A549 treated with AZD9567 at 1 μM for 4 hours (cell line): Measurements from ENCODE around the gene PIM1. TPM values are rescaled to one million over a fixed set of nuclear protein-coding genes. Genes with fewer than 3 reads are reported as not detected.

ENCODE experiments used
- total RNA-seq: library from RNA; stranded (reverse); fragments of 200-300 nt; extraction: Qiagen RNA extraction; gene quantifications from 5 replicates; pipeline ENCODE4 v1.2.3, GENCODE V29; 2022; ENCODE audit not compliant: insufficient read depth

The PIM1 gene
- 8.0 to 13.8 TPM (median 12.6 TPM) in 5 replicates for total RNA-seq

GRCh38 chr6:37169496-37170272, at the start of gene PIM1:
PIM1 (plus strand) TSS chr6:37170152; CDS start chr6:37170576, 424 bp downstream.

Other genes starting within 250 kb of the PIM1 start
- gene PI16, start 215.4 kb upstream of the PIM1 start, total RNA-seq, result not detected in 5 replicates
- 128 to 142 TPM (median 131 TPM) in 5 replicates for gene MTCH1, start 184.0 kb upstream of the PIM1 start, total RNA-seq
- gene FGD2, start 164.5 kb upstream of the PIM1 start, total RNA-seq, result not detected in 5 replicates
- 4.7 to 5.7 TPM (median 5.4 TPM) in 5 replicates for gene TBC1D22B, start 87.6 kb downstream of the PIM1 start, total RNA-seq
- 0.54 to 1.0 TPM (median 0.59 TPM) in 4 of 5 replicates, not detected in the other for gene TMEM217, start 88.0 kb downstream of the PIM1 start, total RNA-seq
- 21.1 to 33.5 TPM (median 25.1 TPM) in 5 replicates for gene RNF8, start 183.8 kb downstream of the PIM1 start, total RNA-seq